NCI-H2081 treated with DMSO at 0.1 percent for 48 hours (cell line): ENCODE results near the gene FREM2.

Experiments used
- DNase-seq: peaks from one replicate; lab custom pipeline; 2025; lab: John Stamatoyannopoulos, UW

FREM2 gene

DNA sequence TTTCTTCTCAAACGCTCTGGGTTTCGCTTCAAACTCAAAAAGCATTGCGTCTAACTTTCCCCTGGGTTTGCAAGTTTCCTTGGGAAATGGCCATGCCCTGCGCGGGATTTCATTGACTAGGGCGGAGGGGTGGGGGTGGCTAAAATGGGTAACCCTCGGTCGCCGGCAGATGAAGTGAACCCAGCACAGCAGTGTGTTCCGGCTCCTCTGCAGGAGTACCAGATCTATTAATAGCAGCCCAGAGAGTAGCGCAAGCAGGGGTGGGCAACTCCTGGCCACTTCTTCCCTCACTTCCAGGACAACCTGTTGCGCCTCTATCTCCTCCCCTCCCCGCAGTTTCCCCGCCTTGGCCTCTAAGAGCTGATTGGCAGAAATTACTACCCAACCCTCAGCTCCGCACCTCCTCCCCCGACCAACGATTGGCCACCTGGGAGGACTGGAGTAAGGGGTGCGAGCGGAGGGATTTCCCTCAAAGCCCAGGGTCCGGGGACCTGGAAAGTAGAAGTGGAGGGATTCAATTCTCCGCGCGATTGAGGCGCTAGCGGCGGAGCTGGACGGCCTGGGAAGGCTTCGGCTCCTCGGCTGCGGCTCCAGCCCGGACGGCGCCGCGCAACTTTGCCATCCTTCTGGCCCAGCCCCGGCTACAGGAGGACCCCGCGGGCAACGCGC is at the start of gene FREM2:
Gene FREM2 (plus strand): TSS at position 501 of the 669 bp plus-strand sequence. CDS start 268 bp downstream, outside the sequence.
- DNase-seq: no peak

GRCh38 chr13:38637576-38637975 is 49.3 kb upstream of the FREM2 start:
- DNase-seq: no peak

DNA sequence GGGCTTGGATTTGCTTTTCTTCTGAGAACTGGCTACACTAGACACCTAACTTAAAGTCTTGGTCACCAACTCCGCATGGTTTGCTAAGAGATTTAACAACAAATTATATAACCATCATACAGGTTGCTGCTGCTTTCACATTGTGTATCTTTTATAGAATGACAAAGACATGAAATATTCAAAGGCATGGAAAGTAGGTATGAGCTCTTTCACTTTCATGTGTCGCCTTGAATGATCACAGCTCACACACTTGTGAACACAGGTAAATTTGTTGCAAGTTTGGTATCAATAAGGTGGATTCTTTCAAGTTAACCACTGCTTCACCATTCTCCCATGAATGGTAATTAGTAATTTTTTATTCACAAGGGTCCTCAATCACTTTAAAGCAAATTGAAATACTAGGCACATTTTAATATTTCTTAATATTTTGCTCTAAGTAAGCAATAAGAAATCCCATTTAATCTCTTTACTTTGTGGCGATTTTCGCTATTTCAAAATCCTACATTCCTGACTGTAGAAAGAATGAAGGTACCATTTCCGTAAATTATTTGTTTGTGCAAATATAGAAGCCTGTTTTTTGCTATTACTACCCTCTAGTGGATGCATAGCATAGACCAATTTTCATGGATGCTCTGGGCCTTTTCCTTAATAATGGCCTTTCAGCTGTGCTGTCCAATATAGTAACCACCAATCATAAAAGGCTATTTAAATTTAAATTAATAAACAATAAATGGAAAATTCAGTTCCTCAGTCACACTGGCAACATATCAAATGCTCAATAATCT is 45.5 kb upstream of the FREM2 start:
- DNase-seq: no peak

DNA sequence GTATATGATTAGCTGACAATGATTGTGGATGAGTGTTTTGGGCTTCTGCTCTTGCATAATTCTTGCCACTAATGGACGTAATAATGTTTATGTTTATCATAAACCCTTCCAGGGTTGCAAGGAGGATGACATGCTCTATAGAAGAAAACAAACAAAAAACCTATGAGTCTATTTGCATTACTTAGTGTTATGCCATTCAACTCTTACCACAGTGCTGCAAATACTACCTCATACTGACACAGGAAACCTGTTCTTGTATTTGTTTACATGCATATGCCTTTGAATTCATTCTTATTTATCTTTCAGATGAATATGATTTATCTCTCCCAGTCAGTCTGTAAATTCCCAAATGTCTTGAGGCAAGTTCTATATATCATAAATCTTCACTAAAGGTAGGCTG is 39.6 kb upstream of the FREM2 start:
- no peak for DNase-seq

- DNase-seq: no peak
These were observed 38.0 kb upstream of the FREM2 start for GRCh38 chr13:38648912-38649311.

DNA sequence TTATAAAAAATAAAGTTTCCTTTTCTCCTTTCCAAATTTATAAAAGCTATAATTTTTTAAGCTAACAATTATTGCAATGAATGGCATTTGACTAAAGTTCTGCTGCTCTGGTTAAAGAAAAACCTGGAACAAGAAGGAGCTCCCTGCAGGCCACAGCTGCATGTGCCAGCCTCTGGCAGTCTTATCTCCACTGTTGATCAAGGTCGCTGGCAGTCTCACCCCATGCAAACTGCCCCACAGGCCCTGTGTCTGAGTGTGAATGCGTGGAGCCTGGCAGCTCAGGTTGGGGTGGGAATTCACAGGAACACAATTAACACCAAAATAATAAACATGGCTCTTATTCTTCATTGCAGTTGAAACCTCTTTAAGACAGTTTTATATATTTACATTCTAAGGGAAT is 30.2 kb upstream of the FREM2 start:
- no peak for DNase-seq

GRCh38 chr13:38657191-38657590 is 29.7 kb upstream of the FREM2 start:
- no peak for DNase-seq

DNA sequence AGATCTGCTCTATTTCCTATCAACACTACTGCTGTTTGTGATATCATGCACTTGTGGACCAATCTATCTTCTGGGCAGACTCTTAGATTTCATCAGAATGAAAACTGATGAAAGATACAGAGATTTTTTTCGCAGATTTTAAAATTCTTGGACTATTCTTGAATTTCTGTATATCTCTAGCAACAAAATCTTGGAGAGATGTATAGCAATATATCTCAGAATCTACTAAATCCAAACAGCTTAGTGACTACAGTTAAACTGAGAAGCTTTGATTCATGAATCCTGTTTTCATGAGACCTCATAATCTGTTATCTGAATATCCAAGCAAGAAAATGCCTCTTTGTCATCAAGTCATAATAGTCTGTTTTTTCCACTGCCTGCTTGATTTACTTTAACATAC is 28.0 kb upstream of the FREM2 start:
- DNase-seq: no peak

- no peak for DNase-seq
These were observed 25.7 kb upstream of the FREM2 start for GRCh38 chr13:38661010-38661675.

DNA sequence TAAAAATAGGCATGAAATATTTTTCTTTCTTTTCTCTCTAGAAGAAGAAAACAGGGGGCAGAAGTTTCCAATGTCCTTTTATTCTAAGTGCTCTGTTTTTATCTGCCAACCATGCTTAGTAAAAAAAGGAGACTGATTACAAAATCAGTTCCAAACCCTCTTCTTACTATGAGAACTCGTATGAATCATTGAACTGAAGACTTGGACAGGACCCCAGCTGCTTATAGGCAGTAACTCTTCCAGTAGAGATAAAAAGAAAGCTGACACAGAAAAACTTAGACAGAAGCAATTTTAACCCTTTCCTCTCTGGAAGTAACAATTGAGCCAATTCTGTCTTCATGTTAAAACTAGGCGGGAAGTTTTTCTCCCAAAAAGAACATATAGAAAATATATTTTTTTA is 24.5 kb upstream of the FREM2 start:
- DNase-seq: no peak

DNA sequence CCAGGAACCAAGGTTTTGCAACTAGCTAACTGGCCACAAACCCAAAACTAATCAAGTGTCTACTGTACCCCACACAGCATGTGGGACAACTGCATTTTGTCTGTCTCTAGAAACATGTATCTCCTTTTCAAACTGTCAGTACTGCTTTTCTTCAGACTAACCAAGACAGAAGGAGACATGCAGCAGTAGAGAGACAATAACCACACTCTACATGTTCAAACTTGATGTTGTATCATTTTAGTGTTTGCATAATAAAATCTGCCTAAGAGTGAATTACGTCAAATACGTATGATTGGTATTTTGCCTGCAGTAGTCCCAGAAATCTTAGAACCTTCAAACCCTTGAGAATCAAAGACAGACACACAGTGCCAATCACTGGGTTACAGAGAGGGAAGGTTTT is 22.0 kb upstream of the FREM2 start:
- no peak for DNase-seq

GRCh38 chr13:38667526-38668109 is 19.3 kb upstream of the FREM2 start:
- DNase-seq: no peak

- no peak for DNase-seq
These were observed 17.5 kb upstream of the FREM2 start for GRCh38 chr13:38669234-38669964.

GRCh38 chr13:38670627-38671026 is 16.2 kb upstream of the FREM2 start:
- no peak for DNase-seq

DNA sequence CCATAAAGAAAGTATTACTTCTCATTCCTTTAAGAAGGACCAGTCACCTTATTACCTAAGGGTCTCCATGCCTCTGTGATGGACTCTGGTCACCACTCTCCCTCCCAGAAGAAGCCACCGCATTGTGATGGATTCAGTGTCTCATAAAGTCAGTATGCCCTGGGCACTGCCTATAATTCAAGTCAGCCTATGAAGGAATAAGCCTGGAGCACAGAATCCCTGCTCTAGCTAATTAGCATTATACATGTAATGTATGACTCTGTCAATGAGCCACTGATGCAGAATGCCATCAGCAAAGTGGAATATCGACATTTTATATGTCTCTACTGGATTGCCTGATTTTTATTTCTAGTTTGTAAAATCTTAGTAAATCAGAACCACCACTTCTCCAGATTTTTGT is 14.9 kb upstream of the FREM2 start:
- DNase-seq: no peak

DNA sequence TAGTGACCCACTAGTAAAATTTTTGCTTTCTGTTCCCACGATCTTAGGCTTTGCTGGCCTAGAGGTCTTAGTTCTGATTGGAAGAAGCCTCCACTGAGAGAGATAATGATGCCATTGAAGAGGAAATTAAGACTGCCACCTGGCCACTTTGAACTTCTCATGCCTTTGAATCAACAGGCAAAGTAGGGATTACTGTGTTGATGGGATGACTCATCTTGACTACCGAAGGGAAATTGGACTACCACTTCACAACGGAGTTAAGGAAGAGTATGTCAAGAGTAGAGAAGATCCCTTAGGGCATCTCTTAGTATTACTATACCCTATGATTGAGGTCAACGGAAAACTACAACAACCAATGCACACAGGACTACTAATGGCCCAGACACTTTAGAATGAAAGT is 12.7 kb upstream of the FREM2 start:
- no peak for DNase-seq

DNA sequence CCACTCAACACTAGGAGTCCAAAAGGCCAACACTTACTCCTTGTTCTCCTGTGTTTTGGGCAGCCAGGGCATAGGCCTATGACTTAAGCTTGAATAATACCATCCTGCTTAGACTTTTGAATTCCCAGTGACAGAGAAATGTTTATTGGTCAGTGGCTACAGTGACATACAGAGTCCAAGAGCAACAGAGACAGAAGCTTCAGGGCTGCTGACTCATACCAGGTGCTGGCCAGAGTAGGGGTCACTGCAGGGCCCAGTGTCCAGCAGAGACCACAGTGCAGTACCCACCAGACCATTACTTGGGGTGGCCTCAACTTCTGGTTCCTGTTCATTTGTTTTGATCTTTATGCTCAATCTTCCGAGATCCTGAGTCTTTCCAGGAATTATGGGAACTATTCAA is 6.0 kb upstream of the FREM2 start:
- no peak for DNase-seq

DNA sequence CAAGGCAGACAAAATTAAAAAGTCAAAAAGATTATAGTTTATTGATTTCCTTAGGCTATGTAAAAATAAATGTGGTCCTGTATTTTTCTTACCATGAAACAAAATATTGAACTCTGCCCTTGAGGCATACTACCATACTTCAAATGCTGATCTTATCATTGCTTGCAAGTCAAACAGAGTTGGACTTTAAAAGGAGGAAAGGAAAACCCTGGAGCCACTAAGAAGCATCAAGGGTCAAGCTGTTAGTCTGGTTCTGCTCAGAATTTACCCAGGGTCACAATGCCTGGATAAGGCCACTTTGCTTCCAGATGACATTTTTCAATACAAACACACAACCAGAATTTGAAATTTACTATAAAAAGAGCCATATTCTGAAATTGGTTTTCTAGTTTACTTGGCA is 2.2 kb upstream of the FREM2 start:
- DNase-seq: no peak

DNA sequence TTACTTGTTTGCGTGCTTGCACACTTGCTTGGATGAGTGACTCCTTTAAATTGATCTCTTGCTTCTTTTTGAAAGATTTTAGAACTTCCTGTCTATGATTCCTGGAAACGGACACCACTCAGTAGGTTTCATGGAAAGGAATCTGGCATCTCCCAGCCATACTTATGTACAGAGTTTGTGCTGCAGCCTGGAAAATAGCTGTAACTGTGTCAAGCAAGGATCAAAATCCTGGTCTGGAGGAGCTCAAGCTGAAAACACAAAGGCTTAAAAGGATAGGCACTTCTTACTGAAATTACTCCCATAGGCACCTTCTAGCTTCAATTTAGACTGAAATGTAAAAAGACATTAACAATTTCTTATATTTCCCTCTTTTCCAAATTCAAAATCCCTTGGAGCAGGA is 1.4 kb upstream of the FREM2 start:
- DNase-seq: no peak

GRCh38 chr13:38685974-38686576 is 802 bp upstream of the FREM2 start:
- DNase-seq: no peak
